HL-60 (cell line): ENCODE measurements around the gene CD82.

Experiments used
- DNase-seq, 2 experiments: peaks; one replicate each; pipeline ENCODE4 v3.0.0-alpha.2; 2010 to 2020; ENCODE audit warnings: low read depth in 1 of 2, low spot score in 1 of 2
- H3K27ac ChIP-seq: fragments of 250-450 bp; sonication (Bioruptor Pico); replicated peaks from 2 replicates; pipeline ENCODE4 v1.5.1; 2020; ENCODE audit warnings: mild to moderate bottlenecking, moderate library complexity
- H3K27me3 ChIP-seq: fragments of 250-450 bp; sonication (Bioruptor Pico); 2 replicates; pipeline ENCODE4 v1.5.1; 2021; ENCODE audit warnings: mild to moderate bottlenecking, moderate library complexity; ENCODE audit not compliant: insufficient read depth, poor library complexity, severe bottlenecking
- H3K4me3 ChIP-seq: replicated peaks from 2 replicates; pipeline ENCODE4 v1.5.1; 2011; ENCODE audit warnings: mild to moderate bottlenecking, control low read depth, low read length; ENCODE audit not compliant: insufficient read depth
- GABPA ChIP-seq: IDR thresholded peaks from 2 replicates; pipeline ENCODE4 v1.6.1; 2012; ENCODE audit warnings: low read depth
- POLR2AphosphoS5 ChIP-seq: IDR thresholded peaks from 2 replicates; pipeline ENCODE4 v1.6.1; 2012; ENCODE audit warnings: low read depth
- SPI1 ChIP-seq: IDR thresholded peaks from 2 replicates; pipeline ENCODE4 v1.6.1; 2012; ENCODE audit warnings: low read depth, mild to moderate bottlenecking, borderline replicate concordance
- TF ChIP-seq, protein P1 (sequence below): IDR thresholded peaks from one replicate; pipeline ENCODE4 v1.5.1; 2011; ENCODE audit warnings: low read length, control low read depth, inconsistent platforms; ENCODE audit not compliant: insufficient read depth
- TF ChIP-seq, protein P2 (sequence below): IDR thresholded peaks from 2 replicates; pipeline ENCODE4 v1.6.1; 2012; ENCODE audit warnings: low read depth; ENCODE audit not compliant: insufficient replicate concordance

The CD82 gene

GRCh38 chr11:44614281-44614775, 48.9 kb downstream of the CD82 start:
- no peak overlapping the region for H3K27ac ChIP-seq
- no peak overlapping the region for H3K4me3 ChIP-seq
- DNase-seq: no peak
- no peaks in the 10 kb centered on the region for H3K27me3 ChIP-seq
- no peak for TF ChIP-seq GABPA

DNA sequence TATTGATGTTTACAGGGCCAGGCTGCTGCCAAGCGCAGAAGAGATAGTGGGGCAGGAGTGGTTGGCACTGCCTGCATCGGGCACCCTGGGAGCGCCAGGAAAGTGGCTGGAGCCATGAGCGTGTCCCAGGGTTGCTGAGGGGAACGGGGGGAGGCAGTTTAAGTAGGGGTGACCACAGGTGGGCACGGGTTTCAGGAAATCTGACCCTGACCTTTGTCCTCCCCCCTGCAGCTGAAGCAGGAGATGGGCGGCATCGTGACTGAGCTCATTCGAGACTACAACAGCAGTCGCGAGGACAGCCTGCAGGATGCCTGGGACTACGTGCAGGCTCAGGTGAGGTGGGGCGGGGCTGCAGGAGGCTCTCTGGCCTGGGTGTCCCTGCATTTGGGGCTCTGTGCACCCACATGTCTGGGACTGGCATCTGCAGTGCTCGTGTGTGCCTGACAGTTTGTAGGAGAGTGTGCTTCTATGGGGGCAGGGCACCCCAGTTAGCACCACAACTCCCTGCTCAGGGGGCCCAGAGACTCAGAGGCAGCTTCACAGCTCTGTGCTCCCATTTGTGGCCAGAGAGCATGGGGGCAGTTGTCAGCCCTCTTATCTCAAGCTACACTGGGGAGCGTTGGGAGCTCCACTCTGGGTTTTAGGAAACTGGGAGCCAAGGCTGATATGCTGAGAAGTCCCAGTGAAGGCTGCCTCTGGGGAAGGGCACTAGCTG, 49.7 kb downstream of the CD82 start:
- Histone ChIP-seq H3K4me3 (no peak overlapping the region), H3K27me3 (no peaks in the 10 kb centered on the region), H3K27ac (no peak overlapping the region)
- TF ChIP-seq, protein P1, sequence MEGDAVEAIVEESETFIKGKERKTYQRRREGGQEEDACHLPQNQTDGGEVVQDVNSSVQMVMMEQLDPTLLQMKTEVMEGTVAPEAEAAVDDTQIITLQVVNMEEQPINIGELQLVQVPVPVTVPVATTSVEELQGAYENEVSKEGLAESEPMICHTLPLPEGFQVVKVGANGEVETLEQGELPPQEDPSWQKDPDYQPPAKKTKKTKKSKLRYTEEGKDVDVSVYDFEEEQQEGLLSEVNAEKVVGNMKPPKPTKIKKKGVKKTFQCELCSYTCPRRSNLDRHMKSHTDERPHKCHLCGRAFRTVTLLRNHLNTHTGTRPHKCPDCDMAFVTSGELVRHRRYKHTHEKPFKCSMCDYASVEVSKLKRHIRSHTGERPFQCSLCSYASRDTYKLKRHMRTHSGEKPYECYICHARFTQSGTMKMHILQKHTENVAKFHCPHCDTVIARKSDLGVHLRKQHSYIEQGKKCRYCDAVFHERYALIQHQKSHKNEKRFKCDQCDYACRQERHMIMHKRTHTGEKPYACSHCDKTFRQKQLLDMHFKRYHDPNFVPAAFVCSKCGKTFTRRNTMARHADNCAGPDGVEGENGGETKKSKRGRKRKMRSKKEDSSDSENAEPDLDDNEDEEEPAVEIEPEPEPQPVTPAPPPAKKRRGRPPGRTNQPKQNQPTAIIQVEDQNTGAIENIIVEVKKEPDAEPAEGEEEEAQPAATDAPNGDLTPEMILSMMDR: no peak
- TF ChIP-seq POLR2AphosphoS5 (no peak), SPI1 (no peak), GABPA (no peak)
- TF ChIP-seq, protein P2, sequence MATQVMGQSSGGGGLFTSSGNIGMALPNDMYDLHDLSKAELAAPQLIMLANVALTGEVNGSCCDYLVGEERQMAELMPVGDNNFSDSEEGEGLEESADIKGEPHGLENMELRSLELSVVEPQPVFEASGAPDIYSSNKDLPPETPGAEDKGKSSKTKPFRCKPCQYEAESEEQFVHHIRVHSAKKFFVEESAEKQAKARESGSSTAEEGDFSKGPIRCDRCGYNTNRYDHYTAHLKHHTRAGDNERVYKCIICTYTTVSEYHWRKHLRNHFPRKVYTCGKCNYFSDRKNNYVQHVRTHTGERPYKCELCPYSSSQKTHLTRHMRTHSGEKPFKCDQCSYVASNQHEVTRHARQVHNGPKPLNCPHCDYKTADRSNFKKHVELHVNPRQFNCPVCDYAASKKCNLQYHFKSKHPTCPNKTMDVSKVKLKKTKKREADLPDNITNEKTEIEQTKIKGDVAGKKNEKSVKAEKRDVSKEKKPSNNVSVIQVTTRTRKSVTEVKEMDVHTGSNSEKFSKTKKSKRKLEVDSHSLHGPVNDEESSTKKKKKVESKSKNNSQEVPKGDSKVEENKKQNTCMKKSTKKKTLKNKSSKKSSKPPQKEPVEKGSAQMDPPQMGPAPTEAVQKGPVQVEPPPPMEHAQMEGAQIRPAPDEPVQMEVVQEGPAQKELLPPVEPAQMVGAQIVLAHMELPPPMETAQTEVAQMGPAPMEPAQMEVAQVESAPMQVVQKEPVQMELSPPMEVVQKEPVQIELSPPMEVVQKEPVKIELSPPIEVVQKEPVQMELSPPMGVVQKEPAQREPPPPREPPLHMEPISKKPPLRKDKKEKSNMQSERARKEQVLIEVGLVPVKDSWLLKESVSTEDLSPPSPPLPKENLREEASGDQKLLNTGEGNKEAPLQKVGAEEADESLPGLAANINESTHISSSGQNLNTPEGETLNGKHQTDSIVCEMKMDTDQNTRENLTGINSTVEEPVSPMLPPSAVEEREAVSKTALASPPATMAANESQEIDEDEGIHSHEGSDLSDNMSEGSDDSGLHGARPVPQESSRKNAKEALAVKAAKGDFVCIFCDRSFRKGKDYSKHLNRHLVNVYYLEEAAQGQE: no peak
- DNase-seq: no peak

GRCh38 chr11:44615913-44616791, 50.7 kb downstream of the CD82 start:
- no peak overlapping the region for H3K27ac ChIP-seq
- H3K4me3 ChIP-seq: no peak overlapping the region
- no peak for TF ChIP-seq SPI1
- TF ChIP-seq POLR2AphosphoS5: no peak
- TF ChIP-seq, protein P1: no peak
- TF ChIP-seq GABPA: no peak
- no peaks in the 10 kb centered on the region for H3K27me3 ChIP-seq
- no peak for DNase-seq

DNA sequence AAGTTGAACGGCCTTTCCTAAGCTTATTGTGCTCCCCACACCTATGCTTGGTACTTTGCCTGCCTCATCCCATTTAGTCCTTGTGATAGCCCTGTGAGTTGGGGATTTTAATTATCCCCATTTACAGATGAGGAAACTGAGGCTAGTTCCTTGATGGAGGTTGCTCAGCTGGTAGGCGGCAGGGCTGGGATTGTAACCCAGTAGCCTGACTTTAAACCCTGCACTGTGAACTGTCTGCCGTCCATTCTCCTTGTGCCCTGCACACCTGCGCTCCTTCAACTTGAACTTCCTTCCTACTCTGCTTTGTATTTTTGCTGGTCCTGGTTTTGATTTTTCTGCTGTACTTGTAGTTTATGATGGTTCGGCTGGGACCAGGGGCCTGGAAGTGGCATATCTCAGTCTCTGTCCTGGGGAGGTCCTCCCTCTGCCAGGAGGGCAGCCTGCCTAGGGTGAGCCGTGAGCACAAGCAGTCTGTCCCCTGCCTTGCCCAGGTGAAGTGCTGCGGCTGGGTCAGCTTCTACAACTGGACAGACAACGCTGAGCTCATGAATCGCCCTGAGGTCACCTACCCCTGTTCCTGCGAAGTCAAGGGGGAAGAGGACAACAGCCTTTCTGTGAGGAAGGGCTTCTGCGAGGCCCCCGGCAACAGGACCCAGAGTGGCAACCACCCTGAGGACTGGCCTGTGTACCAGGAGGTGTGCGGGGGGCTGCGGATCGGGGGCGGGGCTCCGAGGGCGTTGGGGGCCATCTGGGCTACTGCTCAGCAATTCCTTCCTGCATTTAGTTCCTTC, 52.4 kb downstream of the CD82 start:
- Histone ChIP-seq H3K27me3 (no peaks in the 10 kb centered on the region), H3K4me3 (no peak overlapping the region), H3K27ac (no peak overlapping the region)
- no peak for DNase-seq
- TF ChIP-seq, protein P1: no peak
- TF ChIP-seq, protein P2: no peak
- TF ChIP-seq POLR2AphosphoS5 (no peak), GABPA (no peak), SPI1 (no peak)
